Smooth muscle cell of the brain vasculature (primary cell): ENCODE results near the gene NR2C2AP.

Experiments
- DNase-seq: peaks from one replicate; pipeline ENCODE4 v3.0.0-alpha.2; 2012; ENCODE audit warnings: low read depth, low spot score

NR2C2AP gene

DNA sequence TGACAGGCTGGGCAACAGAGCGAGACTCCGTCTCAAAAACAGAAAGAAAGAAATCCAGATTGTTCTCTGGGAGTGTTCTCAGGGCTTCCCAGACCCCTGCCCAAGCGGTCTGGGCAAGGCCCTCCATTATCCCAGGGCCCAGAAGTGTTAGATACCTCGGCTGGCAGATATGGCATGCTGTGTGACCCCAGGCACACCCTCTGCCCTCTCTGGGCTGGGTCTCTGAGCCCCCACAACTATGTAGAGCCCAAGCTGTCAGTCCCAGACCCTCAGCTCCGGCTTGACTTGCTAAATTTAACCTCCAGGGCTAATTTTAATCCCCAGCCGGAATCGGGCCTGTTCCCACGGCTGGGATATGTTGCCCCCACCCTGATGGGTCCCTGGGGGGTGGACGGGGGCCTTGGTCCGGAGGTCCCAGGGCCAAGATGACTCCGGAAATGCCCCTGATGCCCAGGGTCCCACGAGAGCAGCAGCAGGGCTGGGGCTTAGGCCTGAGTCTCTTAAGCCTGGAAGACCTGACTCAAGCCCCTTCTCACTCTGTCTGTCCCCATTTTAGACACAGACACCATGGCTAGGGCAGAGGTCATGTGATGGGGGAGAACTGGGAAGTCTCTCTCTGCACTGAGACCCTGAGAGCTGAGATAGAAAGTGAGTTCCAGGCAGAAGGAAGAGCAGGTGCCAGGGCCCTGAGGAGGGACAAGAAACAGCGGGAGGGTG is 50.4 kb downstream of the NR2C2AP start:
- DNase-seq: no peak

GRCh38 chr19:19151418-19151817 is 51.8 kb downstream of the NR2C2AP start:
- no peak for DNase-seq
